K562 (cell line): Measurements from ENCODE around the gene ZKSCAN3. TPM values are rescaled to one million over a fixed set of nuclear protein-coding genes. Genes with fewer than 3 reads are reported as not detected.

Experiments
- BRCA1 ChIP-seq, 2 experiments: fragments of 450-650 bp in 1 of 2; sonication (generic) in 1 of 2; formaldehyde crosslinking in 1 of 2; IDR thresholded peaks; 2 replicates each; pipeline versions ENCODE4 v1.5.0 to v1.6.1; 2017 to 2020; ENCODE audit warnings: mild to moderate bottlenecking in 1 of 2, missing genetic modification reagents in 1 of 2
- CHD7 ChIP-seq: fragments of 200-600 bp; sonication (generic); IDR thresholded peaks from one replicate; pipeline ENCODE4 v1.6.1; 2012; ENCODE audit warnings: mild to moderate bottlenecking, low read depth, low read length, inconsistent platforms
- E2F6 ChIP-seq, 2 experiments: IDR thresholded peaks; 2 replicates each; pipeline ENCODE4 v1.6.1; 2011; ENCODE audit warnings: borderline replicate concordance in 1 of 2, control low read depth in 1 of 2, low read depth in 1 of 2, low read length in 1 of 2, mild to moderate bottlenecking in 1 of 2, mixed read lengths in 1 of 2, moderate library complexity in 1 of 2; ENCODE audit not compliant: insufficient read depth in 1 of 2, insufficient read length in 1 of 2, poor library complexity in 1 of 2, severe bottlenecking in 1 of 2; ENCODE audit errors: extremely low read depth in 1 of 2
- ETS1 ChIP-seq: conservative IDR thresholded peaks from 2 replicates; pipeline ENCODE4 v1.6.1; 2011; ENCODE audit warnings: low read depth, mild to moderate bottlenecking, low read length; ENCODE audit not compliant: control insufficient read depth
- KLF6 ChIP-seq: fragments of 250-450 bp; sonication (Bioruptor Pico); IDR thresholded peaks from 2 replicates; pipeline ENCODE4 v1.4.0; 2020; ENCODE audit warnings: mild to moderate bottlenecking, moderate library complexity, borderline replicate concordance
- NELFE ChIP-seq: IDR thresholded peaks from 2 replicates; pipeline ENCODE4 v1.6.1; 2011; ENCODE audit warnings: mild to moderate bottlenecking; ENCODE audit not compliant: insufficient read depth, insufficient read length
- THAP12 ChIP-seq: fragments of 250-450 bp; sonication (Bioruptor Pico); IDR thresholded peaks from 2 replicates; pipeline ENCODE4 v1.9.0; 2021; ENCODE audit warnings: mild to moderate bottlenecking, inconsistent platforms
- ZNF384 ChIP-seq: IDR thresholded peaks from 2 replicates; pipeline ENCODE4 v1.6.1; 2012; ENCODE audit warnings: low read depth, low read length, improper control_type of control experiment
- ZNF408 ChIP-seq: fragments of 250-450 bp; sonication (Bioruptor Pico); IDR thresholded peaks from 2 replicates; pipeline ENCODE4 v1.4.0; 2020; ENCODE audit warnings: low read depth, mild to moderate bottlenecking, moderate library complexity
- ZNF436 ChIP-seq: fragments of 250-450, 450-650 bp; sonication (Bioruptor Pico); formaldehyde crosslinking; IDR thresholded peaks from 2 replicates; pipeline ENCODE4 v1.7.0; 2020; ENCODE audit warnings: mild to moderate bottlenecking
- polyA plus RNA-seq, 8 experiments: library from polyadenylated mRNA; depleted of rRNA in 4 of 8; stranded (reverse) in 5 of 8; unstranded in 3 of 8; fragments of >200 nt; fragmentation: Nextera tagmentation in 2 of 8; fragmentation: Illumina TruSeq in 1 of 8; extraction: Ambion mirVana in 2 of 8; extraction: Trizol in 1 of 8; gene quantifications; 2 replicates each; pipeline versions ENCODE4 v1.2.1 to v1.2.3, GENCODE V29; 2011 to 2014; ENCODE audit warnings: inconsistent platforms in 1 of 8, missing spikeins in 1 of 8
- total RNA-seq, 7 experiments: library from RNA; depleted of rRNA in 6 of 7; stranded (reverse); fragments of >200 nt in 6 of 7; fragmentation: Illumina TruSeq in 2 of 7; extraction: Trizol in 2 of 7; gene quantifications; 2 replicates each; pipeline versions ENCODE4 v1.2.1 to v1.2.3, GENCODE V29; 2011 to 2021; ENCODE audit warnings: low replicate concordance in 1 of 7

ZKSCAN3 gene
- total and polyA plus RNA-seq, 9 of the 15 experiments (the other 6 are each of a cell fraction or from before 2014, with no cell fraction given), result 3.0 to 12.4 (median 10.2) TPM

- TF ChIP-seq CHD7 (peak; percentile 35), ZNF384 (peak; percentile 29; the same call in 1 of the 2 replicates), THAP12 (CRISPR knock-in tag) (no peak), ETS1 (0 out of 2 replicates have a peak, but pooled peaks have one; percentile 45), ZNF408 (CRISPR knock-in tag) (no peak), BRCA1 (IDR thresholded peaks at IDR 0.05) (no peak), BRCA1 (CRISPR knock-in tag; IDR thresholded peaks at IDR 0.05) (no peak), E2F6 (IDR thresholded peaks at IDR 0.05; ENCODE audit: borderline replicate concordance in 1 of 2, extremely low read depth in 1 of 2, insufficient read depth in 1 of 2, insufficient read length in 1 of 2, low read depth in 1 of 2, low read length in 1 of 2, poor library complexity in 1 of 2, severe bottlenecking in 1 of 2) (no peak), NELFE (no peak), ZNF436 (CRISPR knock-in tag) (no peak), KLF6 (CRISPR knock-in tag) (no peak; the same call in 1 of the 2 replicates)
Measured at GRCh38 chr6:28335040-28335563, 14.6 kb upstream of the ZKSCAN3 start (continued).
